ENCODE data around the gene PISD. TPM values are rescaled to one million over a fixed set of nuclear protein-coding genes. Genes with fewer than 3 reads are reported as not detected.

Gene PISD
- polyA plus RNA-seq, 1 donor, result 54.3 TPM

DNA sequence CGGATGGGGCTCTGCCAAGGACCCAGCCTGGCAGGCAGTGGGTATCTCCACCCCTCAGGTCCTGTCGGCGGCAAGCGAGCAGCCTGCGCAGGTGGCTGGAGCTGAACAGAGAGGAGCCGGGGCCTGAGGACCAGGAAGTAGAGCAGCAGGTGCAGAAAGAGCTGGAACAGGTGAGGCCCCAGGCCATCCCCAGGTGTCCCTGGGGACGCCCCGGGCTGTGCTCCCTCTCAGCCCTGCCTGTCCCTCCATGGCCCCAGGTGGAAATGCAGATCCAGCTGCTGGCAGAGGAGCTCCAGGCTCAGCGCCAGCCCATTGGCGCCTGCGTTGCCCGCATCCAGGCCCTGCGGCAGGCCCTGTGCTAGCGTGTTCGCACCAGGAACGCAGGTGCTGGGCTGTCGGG, 44.0 kb downstream of the PISD start:
- Histone ChIP-seq H3K27me3 (ENCODE audit: control insufficient read depth, insufficient read depth, low read length) (no peaks in the 10 kb centered on the region), H3K27ac (ENCODE audit: low read length) (no peak overlapping the region), H3K36me3 (ENCODE audit: control insufficient read depth, insufficient read depth, low read length) (peaks cover 77% of the 10 kb centered on the region), H3K9me3 (ENCODE audit: control insufficient read depth, low read depth, low read length) (peaks cover 6% of the 10 kb centered on the region), H3K4me3 (ENCODE audit: low read length) (no peak overlapping the region), H3K4me1 (ENCODE audit: control insufficient read depth, insufficient read depth, low read length) (peaks cover 54% of the 10 kb centered on the region)
- DNase-seq, result no peak
- no CpG with 5 or more reads among the region's 17 CpGs for WGBS (ENCODE audit: insufficient coverage, low lambda C conversion rate)

DNA sequence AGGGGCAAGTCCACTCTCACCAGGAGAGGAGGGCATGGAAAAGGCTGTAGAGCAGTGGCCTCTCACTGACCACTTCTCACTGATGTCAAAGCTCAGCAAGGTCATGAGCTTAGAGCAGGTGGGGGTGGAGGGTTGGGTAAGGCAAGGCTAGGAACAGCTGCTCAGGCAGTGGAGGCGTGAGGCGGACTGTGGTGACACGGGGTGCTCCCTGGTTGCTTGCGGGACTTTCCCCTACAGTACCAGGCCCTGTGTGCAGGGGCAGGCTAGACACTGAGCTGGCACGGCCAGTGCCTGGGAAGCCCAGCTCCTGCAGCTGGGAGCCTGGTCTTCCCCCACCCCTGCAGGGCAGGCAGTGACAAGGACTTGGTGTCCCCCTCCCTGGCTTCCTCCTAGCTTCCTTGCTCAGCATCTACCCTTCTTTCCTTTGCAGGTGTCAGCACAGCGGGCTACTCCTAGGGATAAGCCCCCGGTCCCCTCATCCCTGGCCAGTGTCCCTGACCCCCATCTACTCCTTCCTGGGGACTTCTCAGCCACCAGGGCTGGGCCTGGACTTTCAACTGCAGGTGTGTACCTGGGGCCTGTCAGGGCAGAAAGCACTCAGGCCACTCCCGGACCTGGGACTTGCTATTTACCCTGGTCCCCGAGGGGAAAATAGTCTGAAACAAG, 45.6 kb downstream of the PISD start:
- no peak overlapping the region for H3K4me3 ChIP-seq (ENCODE audit: low read length)
- peak in 1 of 2 donors; percentile 76 for DNase-seq
- H3K9me3 ChIP-seq (ENCODE audit: control insufficient read depth, low read depth, low read length), result peaks cover 6% of the 10 kb centered on the region
- peaks cover 54% of the 10 kb centered on the region for H3K4me1 ChIP-seq (ENCODE audit: control insufficient read depth, insufficient read depth, low read length)
- no peaks in the 10 kb centered on the region for H3K27me3 ChIP-seq (ENCODE audit: control insufficient read depth, insufficient read depth, low read length)
- peak overlapping the region; percentile 66 for H3K27ac ChIP-seq (ENCODE audit: low read length)
- peaks cover 66% of the 10 kb centered on the region for H3K36me3 ChIP-seq (ENCODE audit: control insufficient read depth, insufficient read depth, low read length)
- no CpG with 5 or more reads among the region's 9 CpGs for WGBS (ENCODE audit: insufficient coverage, low lambda C conversion rate)

DNA sequence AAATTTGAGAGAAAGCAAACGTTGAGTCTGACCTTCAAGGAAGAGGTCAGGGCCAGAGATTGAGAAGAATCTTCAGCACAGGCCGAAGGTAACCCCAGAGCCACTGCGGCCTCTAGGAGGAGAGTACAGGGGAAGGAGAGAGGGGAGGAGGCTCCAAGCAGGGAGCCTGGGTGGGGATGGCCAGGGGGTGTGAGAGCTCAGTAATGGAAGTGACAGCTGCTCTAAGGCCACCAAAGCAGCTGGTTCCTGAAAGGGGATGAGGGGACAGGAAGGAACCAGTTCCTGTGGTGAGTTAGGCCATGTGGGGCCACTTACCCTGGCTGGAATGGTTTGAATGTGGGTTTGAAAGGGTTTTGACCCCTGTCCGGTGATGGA, 46.1 kb downstream of the PISD start:
- H3K9me3 ChIP-seq (ENCODE audit: control insufficient read depth, low read depth, low read length), result peaks cover 6% of the 10 kb centered on the region
- H3K27me3 ChIP-seq (ENCODE audit: control insufficient read depth, insufficient read depth, low read length), result no peaks in the 10 kb centered on the region
- no peak overlapping the region for H3K4me3 ChIP-seq (ENCODE audit: low read length)
- H3K36me3 ChIP-seq (ENCODE audit: control insufficient read depth, insufficient read depth, low read length), result peaks cover 65% of the 10 kb centered on the region
- DNase-seq, result peak in 1 of 2 donors; percentile 26
- no CpG with 5 or more reads among the region's 4 CpGs for WGBS (ENCODE audit: insufficient coverage, low lambda C conversion rate)
- H3K4me1 ChIP-seq (ENCODE audit: control insufficient read depth, insufficient read depth, low read length), result peaks cover 54% of the 10 kb centered on the region
- peak overlapping the region; percentile 66 for H3K27ac ChIP-seq (ENCODE audit: low read length)

DNA sequence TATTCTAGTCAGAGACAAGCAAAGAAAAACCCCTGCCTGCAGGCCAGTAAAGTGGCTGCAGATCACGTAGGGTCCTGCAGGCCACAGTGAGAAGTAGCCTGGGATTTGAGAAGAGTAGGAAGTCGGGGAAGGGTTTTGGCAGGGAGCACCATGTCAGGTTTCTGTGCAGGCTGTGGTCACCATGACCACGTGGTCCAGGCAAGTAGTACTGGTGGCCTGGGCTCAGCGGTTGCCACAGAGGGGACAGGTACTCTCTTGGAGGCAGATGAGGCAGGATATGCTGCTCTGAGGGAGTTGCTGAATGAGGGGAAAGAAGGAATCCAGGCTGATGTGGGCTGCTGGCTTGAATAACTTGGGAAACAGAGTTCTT, 46.5 kb downstream of the PISD start:
- no peak overlapping the region for H3K4me3 ChIP-seq (ENCODE audit: low read length)
- peaks cover 54% of the 10 kb centered on the region for H3K4me1 ChIP-seq (ENCODE audit: control insufficient read depth, insufficient read depth, low read length)
- peaks cover 6% of the 10 kb centered on the region for H3K9me3 ChIP-seq (ENCODE audit: control insufficient read depth, low read depth, low read length)
- no peak overlapping the region for H3K27ac ChIP-seq (ENCODE audit: low read length)
- no peak for DNase-seq
- peaks cover 64% of the 10 kb centered on the region for H3K36me3 ChIP-seq (ENCODE audit: control insufficient read depth, insufficient read depth, low read length)
- WGBS (ENCODE audit: insufficient coverage, low lambda C conversion rate), result no CpG with 5 or more reads among the region's 4 CpGs
- H3K27me3 ChIP-seq (ENCODE audit: control insufficient read depth, insufficient read depth, low read length), result no peaks in the 10 kb centered on the region

DNA sequence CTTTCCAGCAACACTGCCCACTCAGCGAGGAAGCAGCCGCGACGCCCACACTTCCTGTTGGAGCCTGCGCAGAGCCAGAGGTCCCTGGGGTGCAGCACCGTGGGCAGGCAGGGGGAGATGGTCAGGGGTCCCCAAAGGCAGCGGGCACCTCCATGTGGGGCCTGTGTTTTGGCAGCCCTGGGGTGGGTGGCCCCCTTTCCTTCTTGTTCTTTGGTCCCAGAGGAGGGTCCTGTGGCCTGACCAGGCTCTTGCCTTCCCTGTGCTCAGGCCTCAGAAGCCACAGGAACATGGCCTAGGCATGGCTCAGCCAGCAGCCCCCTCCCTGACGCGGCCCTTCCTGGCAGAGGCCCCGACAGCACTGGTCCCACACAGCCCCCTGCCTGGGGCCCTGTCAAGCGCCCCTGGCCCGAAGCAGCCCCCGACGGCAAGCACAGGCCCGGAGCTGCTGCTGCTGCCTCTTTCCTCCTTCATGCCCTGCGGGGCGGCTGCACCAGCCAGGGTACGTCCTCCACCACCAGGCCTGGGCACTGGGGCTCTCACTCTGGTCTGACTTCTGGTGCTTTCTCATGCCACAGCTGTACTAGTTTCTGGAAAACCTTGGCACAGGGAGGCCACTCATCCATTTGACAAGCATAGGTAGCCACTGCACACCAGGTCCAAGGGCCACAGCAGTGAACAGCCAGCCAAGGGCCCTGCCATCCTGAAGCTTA, 47.1 kb downstream of the PISD start:
- Histone ChIP-seq H3K4me3 (ENCODE audit: low read length) (no peak overlapping the region), H3K27me3 (ENCODE audit: control insufficient read depth, insufficient read depth, low read length) (no peaks in the 10 kb centered on the region), H3K4me1 (ENCODE audit: control insufficient read depth, insufficient read depth, low read length) (peaks cover 54% of the 10 kb centered on the region), H3K36me3 (ENCODE audit: control insufficient read depth, insufficient read depth, low read length) (peaks cover 64% of the 10 kb centered on the region), H3K27ac (ENCODE audit: low read length) (no peak overlapping the region), H3K9me3 (ENCODE audit: control insufficient read depth, low read depth, low read length) (peaks cover 6% of the 10 kb centered on the region)
- WGBS (ENCODE audit: insufficient coverage, low lambda C conversion rate), result no CpG with 5 or more reads among the region's 18 CpGs
- DNase-seq, result no peak

DNA sequence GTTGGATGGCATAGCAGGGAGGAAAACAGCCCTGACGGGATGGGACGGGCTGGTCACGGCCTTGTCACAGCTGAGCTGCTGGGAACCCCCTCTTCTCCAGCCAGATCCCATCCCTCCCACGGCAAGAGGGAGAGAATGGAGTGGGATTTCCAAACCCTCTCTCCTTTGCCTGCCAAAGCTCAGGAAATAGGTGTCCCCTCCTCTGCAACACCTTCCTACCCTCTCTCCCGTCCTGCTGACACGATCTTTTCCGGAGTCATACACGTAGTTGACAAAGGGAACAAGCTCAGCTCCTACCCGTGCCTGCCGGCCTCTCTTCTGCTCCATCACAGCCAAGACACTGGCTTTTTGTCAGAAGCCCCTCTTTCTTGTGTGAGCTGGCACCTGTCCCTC, 48.1 kb downstream of the PISD start:
- peaks cover 54% of the 10 kb centered on the region for H3K4me1 ChIP-seq (ENCODE audit: control insufficient read depth, insufficient read depth, low read length)

DNA sequence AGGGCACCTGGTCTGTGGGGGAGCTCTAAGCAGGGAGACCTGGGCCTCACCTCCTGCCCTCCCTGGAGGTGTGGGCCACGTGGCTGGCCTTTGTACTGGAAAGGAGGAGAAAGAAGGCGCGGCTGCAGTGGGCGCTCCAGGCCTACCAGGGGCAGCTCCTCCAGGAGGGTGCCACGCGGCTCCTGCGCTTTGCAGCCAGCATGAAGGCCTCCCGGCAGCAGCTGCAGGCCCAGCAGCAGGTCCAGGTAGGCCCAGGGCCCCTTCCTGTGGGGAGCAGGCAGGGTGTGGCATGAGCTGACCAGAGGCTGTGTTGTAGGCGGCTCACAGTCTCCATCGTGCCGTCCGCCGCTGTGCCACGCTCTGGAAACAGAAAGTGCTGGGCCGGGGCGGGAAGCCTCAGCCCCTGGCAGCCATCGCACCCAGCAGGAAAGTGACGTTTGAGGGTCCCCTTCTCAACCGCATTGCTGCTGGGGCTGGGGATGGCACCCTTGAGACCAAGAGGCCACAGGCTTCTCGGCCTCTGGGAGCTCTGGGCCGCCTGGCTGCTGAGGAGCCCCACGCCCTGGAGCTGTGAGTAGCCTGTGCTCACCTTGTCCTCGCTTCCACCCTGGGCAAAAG, 48.6 kb downstream of the PISD start:
- Histone ChIP-seq H3K27me3 (ENCODE audit: control insufficient read depth, insufficient read depth, low read length) (no peaks in the 10 kb centered on the region), H3K27ac (ENCODE audit: low read length) (peak overlapping the region; percentile 58), H3K9me3 (ENCODE audit: control insufficient read depth, low read depth, low read length) (peaks cover 6% of the 10 kb centered on the region), H3K4me3 (ENCODE audit: low read length) (no peak overlapping the region), H3K36me3 (ENCODE audit: control insufficient read depth, insufficient read depth, low read length) (peaks cover 63% of the 10 kb centered on the region), H3K4me1 (ENCODE audit: control insufficient read depth, insufficient read depth, low read length) (peaks cover 49% of the 10 kb centered on the region)
- DNase-seq, result peak; percentile 74 to 89
- no CpG with 5 or more reads among the region's 23 CpGs for WGBS (ENCODE audit: insufficient coverage, low lambda C conversion rate)

More for the DNA sequence above, 48.1 kb downstream of the PISD start:
- Histone ChIP-seq H3K9me3 (ENCODE audit: control insufficient read depth, low read depth, low read length) (peaks cover 6% of the 10 kb centered on the region), H3K27ac (ENCODE audit: low read length) (peak overlapping the region; percentile 58), H3K36me3 (ENCODE audit: control insufficient read depth, insufficient read depth, low read length) (peaks cover 64% of the 10 kb centered on the region), H3K27me3 (ENCODE audit: control insufficient read depth, insufficient read depth, low read length) (no peaks in the 10 kb centered on the region), H3K4me3 (ENCODE audit: low read length) (no peak overlapping the region)
- WGBS (ENCODE audit: insufficient coverage, low lambda C conversion rate), result 83% methylated on average over 2 of the region's 10 CpGs
- DNase-seq, result no peak

DNA sequence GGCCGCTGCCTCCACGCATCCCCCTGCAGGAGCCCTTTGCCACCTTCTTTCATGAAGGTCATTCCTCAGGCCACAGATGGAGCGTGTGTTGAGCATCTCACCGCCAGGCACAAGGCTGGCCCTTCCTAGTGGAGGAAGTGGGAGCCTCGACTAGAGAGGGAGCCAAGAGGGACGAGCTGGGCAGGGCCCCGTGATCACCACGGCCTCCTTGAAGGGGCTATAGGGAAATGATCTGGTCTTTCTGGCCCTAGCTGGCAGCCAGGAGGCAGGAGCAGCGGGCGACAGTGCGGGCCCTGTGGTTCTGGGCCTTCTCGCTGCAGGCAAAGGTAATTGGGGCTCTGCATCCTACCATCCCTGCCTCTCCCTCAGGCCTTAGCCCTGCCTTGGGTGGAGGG, 49.1 kb downstream of the PISD start:
- Histone ChIP-seq H3K4me1 (ENCODE audit: control insufficient read depth, insufficient read depth, low read length) (peaks cover 49% of the 10 kb centered on the region), H3K4me3 (ENCODE audit: low read length) (no peak overlapping the region), H3K27me3 (ENCODE audit: control insufficient read depth, insufficient read depth, low read length) (no peaks in the 10 kb centered on the region), H3K9me3 (ENCODE audit: control insufficient read depth, low read depth, low read length) (peaks cover 6% of the 10 kb centered on the region), H3K36me3 (ENCODE audit: control insufficient read depth, insufficient read depth, low read length) (peaks cover 64% of the 10 kb centered on the region), H3K27ac (ENCODE audit: low read length) (peak overlapping the region; percentile 58)
- WGBS (ENCODE audit: insufficient coverage, low lambda C conversion rate), result no CpG with 5 or more reads among the region's 12 CpGs
- no peak for DNase-seq

DNA sequence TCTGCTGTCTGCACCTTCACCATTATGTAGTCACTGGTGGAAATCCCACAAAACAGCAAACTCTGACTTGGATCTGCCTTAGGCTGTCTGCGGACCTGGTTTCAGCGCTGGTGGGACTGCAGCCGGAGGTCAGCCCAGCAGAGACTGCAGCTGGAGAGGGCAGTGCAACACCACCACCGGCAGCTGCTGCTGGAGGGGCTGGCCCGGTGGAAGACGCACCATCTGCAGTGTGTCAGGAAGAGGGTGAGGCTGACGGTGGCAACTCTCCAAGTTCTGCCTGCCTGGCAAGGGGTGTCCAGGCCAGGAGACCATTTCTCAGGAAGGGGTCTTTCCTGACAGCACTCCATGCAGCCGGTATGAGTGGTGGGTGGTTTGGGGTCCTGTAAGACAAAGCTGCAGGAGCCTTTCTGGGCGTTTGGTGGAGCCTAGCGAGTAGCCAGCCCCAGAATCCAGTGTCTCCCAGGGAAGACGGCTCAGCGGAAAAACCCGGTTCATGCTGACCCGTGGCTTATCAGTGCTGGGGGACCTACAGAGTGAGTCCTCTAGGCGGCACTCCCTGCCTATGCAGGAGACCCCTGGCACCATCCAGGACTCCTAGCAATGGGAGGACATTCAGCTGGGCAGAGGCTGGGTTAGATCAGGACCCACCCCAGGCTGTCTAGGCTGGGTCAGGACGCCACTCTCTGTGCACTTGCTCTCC, 50.8 kb downstream of the PISD start:
- peaks cover 40% of the 10 kb centered on the region for H3K4me1 ChIP-seq (ENCODE audit: control insufficient read depth, insufficient read depth, low read length)
- no peak overlapping the region for H3K27ac ChIP-seq (ENCODE audit: low read length)
- DNase-seq, result no peak
- H3K9me3 ChIP-seq (ENCODE audit: control insufficient read depth, low read depth, low read length), result peaks cover 6% of the 10 kb centered on the region
- no peaks in the 10 kb centered on the region for H3K27me3 ChIP-seq (ENCODE audit: control insufficient read depth, insufficient read depth, low read length)
- no CpG with 5 or more reads among the region's 16 CpGs for WGBS (ENCODE audit: insufficient coverage, low lambda C conversion rate)
- peaks cover 57% of the 10 kb centered on the region for H3K36me3 ChIP-seq (ENCODE audit: control insufficient read depth, insufficient read depth, low read length)
- no peak overlapping the region for H3K4me3 ChIP-seq (ENCODE audit: low read length)

DNA sequence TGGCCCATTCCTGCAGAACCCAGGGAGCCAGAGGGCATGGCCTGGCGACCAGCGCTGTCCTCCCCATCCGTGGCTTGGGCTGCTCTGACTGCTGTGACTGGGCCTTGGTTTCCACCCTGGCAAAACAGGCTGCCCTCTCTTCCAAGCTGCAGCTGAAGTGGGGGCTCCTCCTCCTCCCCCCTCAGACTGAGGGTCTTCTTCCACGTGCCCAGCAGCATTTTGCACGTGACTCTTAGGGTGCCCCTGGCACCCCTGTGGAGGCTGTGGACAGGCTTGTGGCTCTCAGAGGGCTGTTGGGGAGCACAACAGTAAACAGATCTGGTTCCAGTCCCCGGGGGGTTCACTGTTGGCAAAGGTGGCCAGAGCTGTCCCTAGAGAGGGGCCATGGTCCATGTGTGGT, 51.4 kb downstream of the PISD start:
- Histone ChIP-seq H3K4me1 (ENCODE audit: control insufficient read depth, insufficient read depth, low read length) (peaks cover 40% of the 10 kb centered on the region), H3K9me3 (ENCODE audit: control insufficient read depth, low read depth, low read length) (peaks cover 6% of the 10 kb centered on the region), H3K36me3 (ENCODE audit: control insufficient read depth, insufficient read depth, low read length) (peaks cover 55% of the 10 kb centered on the region), H3K27ac (ENCODE audit: low read length) (no peak overlapping the region), H3K4me3 (ENCODE audit: low read length) (no peak overlapping the region), H3K27me3 (ENCODE audit: control insufficient read depth, insufficient read depth, low read length) (no peaks in the 10 kb centered on the region)
- no peak for DNase-seq
- no CpG with 5 or more reads among the region's 6 CpGs for WGBS (ENCODE audit: insufficient coverage, low lambda C conversion rate)

Data from large intestine (tissue), 3 donors.